ENCODE results near the gene CUX1. TPM values are rescaled to one million over a fixed set of nuclear protein-coding genes. Genes with fewer than 3 reads are reported as not detected.

The CUX1 gene
- total RNA-seq, 1 experiment from 2014 or later, result 49.8 TPM

GRCh38 chr7:102063690-102064180, 246.3 kb downstream of the CUX1 start:
- peaks cover 41% of the 10 kb centered on the region for H3K4me1 ChIP-seq (replicated peaks)
- no peaks in the 10 kb centered on the region for H3K36me3 ChIP-seq
- no peak overlapping the region for H3K4me3 ChIP-seq
- no peaks in the 10 kb centered on the region for H3K27me3 ChIP-seq (replicated peaks)
- peak overlapping the region; percentile 84 for H3K27ac ChIP-seq
- DNase-seq (ENCODE audit: low read depth in 1 of 2, low spot score in 2 of 2), result peak; percentile 79 to 93
- no peaks in the 10 kb centered on the region for H3K9me3 ChIP-seq (replicated peaks)

- Histone ChIP-seq H3K36me3 (no peaks in the 10 kb centered on the region), H3K9me3 (replicated peaks) (no peaks in the 10 kb centered on the region), H3K27ac (peak overlapping the region; percentile 84), H3K4me1 (replicated peaks) (peaks cover 41% of the 10 kb centered on the region), H3K27me3 (replicated peaks) (no peaks in the 10 kb centered on the region), H3K4me3 (no peak overlapping the region)
- peak; percentile 43 to 63 for DNase-seq (ENCODE audit: low read depth in 1 of 2, low spot score in 2 of 2)
These were observed 247.1 kb downstream of the CUX1 start for GRCh38 chr7:102064361-102065025.

- Histone ChIP-seq H3K27ac (no peak overlapping the region), H3K9me3 (replicated peaks) (no peaks in the 10 kb centered on the region), H3K36me3 (no peaks in the 10 kb centered on the region), H3K27me3 (replicated peaks) (no peaks in the 10 kb centered on the region), H3K4me1 (replicated peaks) (peaks cover 41% of the 10 kb centered on the region), H3K4me3 (no peak overlapping the region)
- DNase-seq (ENCODE audit: low read depth in 1 of 2, low spot score in 2 of 2), result no peak
These were observed 247.8 kb downstream of the CUX1 start for GRCh38 chr7:102065226-102065625.

- DNase-seq (ENCODE audit: low read depth in 1 of 2, low spot score in 2 of 2), result no peak
- H3K27ac ChIP-seq, result no peak overlapping the region
- peaks cover 34% of the 10 kb centered on the region for H3K4me1 ChIP-seq (replicated peaks)
- H3K4me3 ChIP-seq, result no peak overlapping the region
- peaks cover 6% of the 10 kb centered on the region; the same call in 1 of the 2 replicates for H3K36me3 ChIP-seq
- H3K27me3 ChIP-seq (replicated peaks), result no peaks in the 10 kb centered on the region
- no peaks in the 10 kb centered on the region for H3K9me3 ChIP-seq (replicated peaks)
These were observed 249.1 kb downstream of the CUX1 start for GRCh38 chr7:102066476-102066875.

GRCh38 chr7:102068846-102069245, 251.4 kb downstream of the CUX1 start:
- Histone ChIP-seq H3K36me3 (peaks cover 17% of the 10 kb centered on the region; the same call in 1 of the 2 replicates), H3K9me3 (replicated peaks) (no peaks in the 10 kb centered on the region)

DNA sequence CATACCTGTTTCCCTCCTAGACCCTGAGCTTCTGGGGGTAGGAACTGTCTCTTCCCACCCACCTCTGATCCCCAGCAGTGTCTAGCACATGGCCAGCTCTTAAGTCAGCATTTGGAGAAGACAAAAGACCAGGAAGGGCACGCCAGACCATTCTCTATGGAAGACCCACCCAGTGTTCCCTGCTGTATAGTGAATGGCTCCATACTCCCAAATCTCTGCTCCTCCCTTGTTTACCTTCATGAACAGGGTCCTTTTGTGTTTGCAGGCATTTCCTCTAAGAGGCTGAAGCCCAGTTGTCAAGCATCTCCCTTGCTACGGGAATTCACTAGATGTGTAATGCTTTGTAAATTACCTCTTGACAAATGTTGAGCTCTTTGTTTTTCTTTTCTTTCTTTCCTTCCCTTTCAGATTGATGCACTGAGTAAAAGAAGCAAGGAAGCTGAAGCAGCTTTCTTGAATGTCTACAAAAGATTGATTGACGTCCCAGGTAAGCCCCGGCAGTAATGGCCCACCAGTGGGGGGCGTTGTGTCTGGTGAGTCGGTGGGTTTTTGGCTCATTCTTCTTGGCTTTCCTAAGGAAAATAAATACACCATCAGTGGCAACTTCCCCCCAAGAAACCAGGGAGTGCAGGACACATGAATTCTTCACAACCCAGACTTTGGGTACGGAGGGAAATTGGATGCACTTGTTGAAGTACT, 252.7 kb downstream of the CUX1 start:
- peaks cover 17% of the 10 kb centered on the region; the same call in 1 of the 2 replicates for H3K36me3 ChIP-seq
- H3K4me1 ChIP-seq (replicated peaks), result peaks cover under 1% of the 10 kb centered on the region; the same call in 1 of the 2 replicates
- H3K4me3 ChIP-seq, result no peak overlapping the region
- no peak overlapping the region for H3K27ac ChIP-seq
- no peaks in the 10 kb centered on the region for H3K27me3 ChIP-seq (replicated peaks)
- no peak for DNase-seq (ENCODE audit: low read depth in 1 of 2, low spot score in 2 of 2)
- no peaks in the 10 kb centered on the region for H3K9me3 ChIP-seq (replicated peaks)

More at GRCh38 chr7:102068846-102069245, 251.4 kb downstream of the CUX1 start:
- no peaks in the 10 kb centered on the region for H3K27me3 ChIP-seq (replicated peaks)
- H3K27ac ChIP-seq, result no peak overlapping the region
- peaks cover 13% of the 10 kb centered on the region for H3K4me1 ChIP-seq (replicated peaks)
- no peak for DNase-seq (ENCODE audit: low read depth in 1 of 2, low spot score in 2 of 2)
- no peak overlapping the region for H3K4me3 ChIP-seq

GRCh38 chr7:102072003-102072402, 254.6 kb downstream of the CUX1 start:
- H3K36me3 ChIP-seq, result peaks cover 17% of the 10 kb centered on the region; the same call in 1 of the 2 replicates
- DNase-seq (ENCODE audit: low read depth in 1 of 2, low spot score in 2 of 2), result no peak
- no peaks in the 10 kb centered on the region for H3K4me1 ChIP-seq (replicated peaks)
- no peak overlapping the region for H3K27ac ChIP-seq
- no peaks in the 10 kb centered on the region for H3K27me3 ChIP-seq (replicated peaks)
- no peaks in the 10 kb centered on the region for H3K9me3 ChIP-seq (replicated peaks)
- no peak overlapping the region for H3K4me3 ChIP-seq

- H3K9me3 ChIP-seq (replicated peaks), result no peaks in the 10 kb centered on the region
- DNase-seq (ENCODE audit: low read depth in 1 of 2, low spot score in 2 of 2), result no peak
- H3K36me3 ChIP-seq, result peaks cover 17% of the 10 kb centered on the region; the same call in 1 of the 2 replicates
- H3K4me3 ChIP-seq, result no peak overlapping the region
- no peaks in the 10 kb centered on the region for H3K27me3 ChIP-seq (replicated peaks)
- no peak overlapping the region for H3K27ac ChIP-seq
- no peaks in the 10 kb centered on the region for H3K4me1 ChIP-seq (replicated peaks)
These were observed 255.3 kb downstream of the CUX1 start for GRCh38 chr7:102072636-102073209.

DNA sequence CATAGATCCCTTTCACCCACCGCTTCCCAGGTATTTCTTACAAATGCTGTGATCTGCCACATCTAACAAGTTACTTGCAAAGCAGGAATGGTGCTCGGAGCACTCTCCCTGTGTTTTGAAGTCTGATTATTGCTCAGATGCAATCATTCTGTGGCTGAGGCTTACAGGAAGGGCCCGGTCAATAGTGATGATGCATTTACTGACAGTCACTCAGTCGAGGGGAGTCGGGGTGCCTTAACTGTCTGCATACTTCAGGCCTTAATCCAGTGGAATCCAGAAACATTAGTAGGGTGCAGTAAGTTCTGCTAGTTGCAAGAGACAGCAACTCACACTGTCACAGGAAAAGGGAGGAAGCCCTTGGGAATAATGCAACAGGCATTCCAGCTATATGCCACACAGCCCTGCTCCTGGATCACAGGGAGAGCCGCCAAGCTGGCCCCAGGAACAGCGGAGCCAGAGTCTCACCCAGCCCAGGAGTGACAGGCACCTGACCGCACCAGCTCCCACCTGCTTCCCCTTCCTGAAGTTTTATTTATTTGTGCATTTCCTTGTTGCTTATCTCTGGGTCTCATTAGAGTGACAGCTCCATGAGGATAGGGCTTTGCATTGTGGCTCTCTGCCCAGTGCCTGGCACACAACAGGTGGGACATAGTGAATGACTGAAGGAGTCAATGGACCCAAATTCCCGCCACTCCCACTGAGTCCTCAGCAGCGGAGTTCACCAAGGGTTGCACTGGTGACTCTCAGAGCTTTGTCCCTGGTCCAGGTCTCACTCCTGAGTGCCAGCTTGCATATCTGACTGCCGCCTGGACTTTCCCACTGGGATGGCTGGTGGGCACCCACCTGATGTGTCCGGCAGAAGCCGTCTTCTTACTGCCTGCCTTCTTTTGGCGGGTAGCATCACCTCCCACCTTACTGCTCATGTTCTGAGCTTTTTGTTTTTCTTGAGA, 256.8 kb downstream of the CUX1 start:
- H3K27ac ChIP-seq, result no peak overlapping the region
- DNase-seq (ENCODE audit: low read depth in 1 of 2, low spot score in 2 of 2), result no peak
- H3K36me3 ChIP-seq, result peaks cover 17% of the 10 kb centered on the region; the same call in 1 of the 2 replicates
- H3K4me3 ChIP-seq, result no peak overlapping the region
- peaks cover 10% of the 10 kb centered on the region for H3K4me1 ChIP-seq (replicated peaks)
- H3K9me3 ChIP-seq (replicated peaks), result no peaks in the 10 kb centered on the region
- no peaks in the 10 kb centered on the region for H3K27me3 ChIP-seq (replicated peaks)

- H3K36me3 ChIP-seq, result peaks cover 17% of the 10 kb centered on the region; the same call in 1 of the 2 replicates
- no peaks in the 10 kb centered on the region for H3K27me3 ChIP-seq (replicated peaks)
- no peak overlapping the region for H3K4me3 ChIP-seq
- no peak overlapping the region for H3K27ac ChIP-seq
- no peak for DNase-seq (ENCODE audit: low read depth in 1 of 2, low spot score in 2 of 2)
- peaks cover 14% of the 10 kb centered on the region for H3K4me1 ChIP-seq (replicated peaks)
- no peaks in the 10 kb centered on the region for H3K9me3 ChIP-seq (replicated peaks)
These were observed 257.7 kb downstream of the CUX1 start for GRCh38 chr7:102075126-102075525.

DNA sequence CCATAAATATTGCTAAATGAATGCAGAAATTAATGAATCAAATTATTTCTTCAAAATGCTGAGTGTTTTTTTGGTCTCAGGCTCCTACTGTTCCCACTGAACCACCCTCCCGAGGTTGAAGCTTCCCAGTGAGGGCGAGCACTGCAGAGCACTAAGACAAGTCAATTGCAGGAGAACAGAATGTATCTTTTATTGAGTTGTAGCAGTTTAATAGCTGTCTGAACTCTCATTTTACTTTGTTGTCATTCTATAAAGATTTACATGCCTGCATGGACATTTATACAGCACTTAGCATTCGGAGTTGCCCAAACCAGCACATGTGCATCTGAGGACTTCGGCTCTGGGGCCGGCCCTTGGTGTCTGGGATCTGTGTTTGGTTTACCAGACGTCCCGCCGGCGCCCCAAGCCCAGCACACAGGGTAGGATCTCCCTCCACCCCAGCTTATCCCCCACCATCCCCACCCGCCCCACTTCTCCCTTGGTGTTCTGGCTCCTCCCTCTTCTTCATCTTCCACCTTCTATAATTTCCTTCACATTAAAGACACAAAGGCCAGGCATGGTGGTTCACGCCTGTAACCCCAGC, 258.2 kb downstream of the CUX1 start:
- H3K9me3 ChIP-seq (replicated peaks), result no peaks in the 10 kb centered on the region
- H3K4me3 ChIP-seq, result no peak overlapping the region
- H3K27ac ChIP-seq, result no peak overlapping the region
- H3K4me1 ChIP-seq (replicated peaks), result peaks cover 14% of the 10 kb centered on the region
- DNase-seq (ENCODE audit: low read depth in 1 of 2, low spot score in 2 of 2), result no peak
- peaks cover 17% of the 10 kb centered on the region; the same call in 1 of the 2 replicates for H3K36me3 ChIP-seq
- H3K27me3 ChIP-seq (replicated peaks), result no peaks in the 10 kb centered on the region

DNA sequence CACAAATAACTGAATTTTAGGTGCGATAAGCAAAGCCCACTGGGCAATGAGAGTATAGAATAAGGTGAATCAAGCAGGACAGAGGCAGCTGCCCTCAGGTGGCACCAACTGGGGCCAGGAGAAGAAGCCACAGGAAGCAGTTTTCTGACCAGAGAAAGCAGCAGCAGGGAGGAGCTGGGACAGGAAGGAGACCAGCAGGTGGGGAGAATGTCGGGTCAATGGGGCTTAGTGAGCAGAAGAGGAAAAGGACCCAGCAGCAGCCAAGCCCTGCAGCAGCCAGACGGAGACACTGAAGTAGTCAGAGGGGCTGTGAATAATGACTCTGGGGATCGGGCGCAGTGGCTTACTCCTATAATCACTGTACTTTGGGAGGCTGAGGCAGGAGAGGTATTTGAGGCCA, 259.7 kb downstream of the CUX1 start:
- Histone ChIP-seq H3K27ac (no peak overlapping the region), H3K4me3 (no peak overlapping the region), H3K9me3 (replicated peaks) (no peaks in the 10 kb centered on the region), H3K27me3 (replicated peaks) (no peaks in the 10 kb centered on the region), H3K4me1 (replicated peaks) (peaks cover 14% of the 10 kb centered on the region), H3K36me3 (peaks cover 7% of the 10 kb centered on the region)
- DNase-seq (ENCODE audit: low read depth in 1 of 2, low spot score in 2 of 2), result no peak

Measured in SJSA1 (cell line).